NOMO-1 treated with DMSO at 0.1 percent for 48 hours (cell line): ENCODE measurements around the gene CRTC1.
"Not testable (repeated sequence)": the region's sequence is repeated elsewhere in the genome, so short reads cannot be mapped to it uniquely, and the experiment has no call there.

ENCODE experiments used
- DNase-seq: peaks from one replicate; lab custom pipeline; 2025; ENCODE audit not compliant: unreplicated experiment; lab: John Stamatoyannopoulos, UW

CRTC1 gene

GRCh38 chr19:18725841-18726770 lies 42.6 kb downstream of the CRTC1 start:
- DNase-seq: no peak

GRCh38 chr19:18726846-18727245 lies 43.4 kb downstream of the CRTC1 start:
- DNase-seq: no peak

GRCh38 chr19:18727602-18728001 lies 44.1 kb downstream of the CRTC1 start:
- not testable (repeated sequence) for DNase-seq

GRCh38 chr19:18729933-18730530 lies 46.6 kb downstream of the CRTC1 start:
- no peak for DNase-seq

GRCh38 chr19:18730885-18731513 lies 47.5 kb downstream of the CRTC1 start:
- no peak for DNase-seq

GRCh38 chr19:18731562-18732008 lies 48.1 kb downstream of the CRTC1 start:
- DNase-seq: no peak

DNA sequence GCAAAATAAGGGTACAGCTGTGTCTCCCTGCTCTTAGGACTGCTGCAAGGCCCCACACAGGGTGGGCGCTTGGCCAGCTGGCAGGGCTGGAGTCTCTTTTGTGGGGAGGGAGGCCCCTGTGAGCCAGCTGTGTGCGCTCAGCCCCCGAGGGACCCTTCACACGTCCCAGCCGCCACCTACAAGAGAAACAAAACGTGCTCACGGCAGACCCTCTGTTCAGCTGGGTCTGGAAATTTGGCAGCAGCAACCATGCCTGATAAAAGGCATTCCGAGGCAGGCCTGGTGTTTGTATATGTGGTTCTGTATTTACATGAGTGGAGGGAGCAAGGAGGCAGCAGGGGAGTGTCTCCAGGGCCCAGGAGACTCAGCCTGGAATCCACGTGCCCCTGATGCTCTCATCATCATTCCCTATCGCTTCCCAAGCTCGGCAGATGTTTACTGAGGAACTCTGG lies 49.7 kb downstream of the CRTC1 start:
- DNase-seq: no peak

DNA sequence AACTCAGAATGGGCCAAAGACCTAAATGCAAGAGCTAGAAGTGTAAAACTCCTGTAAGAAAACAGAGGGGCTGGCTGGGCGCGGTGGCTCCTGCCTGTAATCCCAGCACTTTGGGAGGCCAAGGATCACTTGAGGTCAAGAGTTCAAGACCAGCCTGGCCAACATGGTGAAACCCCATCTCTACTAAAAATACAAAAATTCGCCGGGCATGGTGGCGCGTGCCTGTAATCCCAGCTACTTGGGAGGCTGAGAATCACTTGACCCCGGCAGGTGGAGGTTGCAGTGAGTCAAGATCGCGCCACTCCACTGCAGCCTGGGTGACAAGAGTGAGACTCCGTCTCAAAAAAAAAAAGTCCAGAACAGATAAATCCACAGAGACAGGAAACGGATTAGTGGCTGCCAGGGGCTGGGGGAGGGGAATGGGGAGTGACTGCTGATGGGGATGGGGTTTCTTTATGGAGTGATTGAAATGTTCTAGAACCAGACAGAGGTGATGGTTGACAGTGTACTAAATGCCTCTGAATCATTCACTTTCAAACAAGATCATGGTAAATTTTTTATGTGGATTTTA lies 50.4 kb downstream of the CRTC1 start:
- not testable (repeated sequence) for DNase-seq

DNA sequence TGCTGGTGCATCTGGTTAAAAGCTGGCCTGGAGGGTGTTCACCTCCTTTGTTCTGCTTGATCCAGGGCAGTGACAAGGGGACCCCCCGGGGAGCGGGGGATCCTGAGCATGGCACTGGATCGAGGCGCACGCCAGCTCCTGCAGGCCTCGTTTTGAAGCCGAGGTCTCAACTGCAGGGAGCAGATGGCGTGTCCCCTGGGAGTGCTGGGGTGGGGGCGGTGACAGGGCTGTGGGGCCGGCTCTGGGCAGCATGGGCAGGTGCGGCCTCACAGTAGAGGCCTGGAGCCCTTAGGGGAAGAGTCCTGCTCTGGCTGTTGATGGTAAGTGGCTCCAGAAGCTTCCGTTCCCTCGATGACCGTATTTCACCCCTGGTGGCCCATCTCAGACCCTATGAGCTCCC lies 51.8 kb downstream of the CRTC1 start:
- DNase-seq: no peak

- DNase-seq: no peak
Measured at GRCh38 chr19:18735752-18736151, 52.3 kb downstream of the CRTC1 start.

DNA sequence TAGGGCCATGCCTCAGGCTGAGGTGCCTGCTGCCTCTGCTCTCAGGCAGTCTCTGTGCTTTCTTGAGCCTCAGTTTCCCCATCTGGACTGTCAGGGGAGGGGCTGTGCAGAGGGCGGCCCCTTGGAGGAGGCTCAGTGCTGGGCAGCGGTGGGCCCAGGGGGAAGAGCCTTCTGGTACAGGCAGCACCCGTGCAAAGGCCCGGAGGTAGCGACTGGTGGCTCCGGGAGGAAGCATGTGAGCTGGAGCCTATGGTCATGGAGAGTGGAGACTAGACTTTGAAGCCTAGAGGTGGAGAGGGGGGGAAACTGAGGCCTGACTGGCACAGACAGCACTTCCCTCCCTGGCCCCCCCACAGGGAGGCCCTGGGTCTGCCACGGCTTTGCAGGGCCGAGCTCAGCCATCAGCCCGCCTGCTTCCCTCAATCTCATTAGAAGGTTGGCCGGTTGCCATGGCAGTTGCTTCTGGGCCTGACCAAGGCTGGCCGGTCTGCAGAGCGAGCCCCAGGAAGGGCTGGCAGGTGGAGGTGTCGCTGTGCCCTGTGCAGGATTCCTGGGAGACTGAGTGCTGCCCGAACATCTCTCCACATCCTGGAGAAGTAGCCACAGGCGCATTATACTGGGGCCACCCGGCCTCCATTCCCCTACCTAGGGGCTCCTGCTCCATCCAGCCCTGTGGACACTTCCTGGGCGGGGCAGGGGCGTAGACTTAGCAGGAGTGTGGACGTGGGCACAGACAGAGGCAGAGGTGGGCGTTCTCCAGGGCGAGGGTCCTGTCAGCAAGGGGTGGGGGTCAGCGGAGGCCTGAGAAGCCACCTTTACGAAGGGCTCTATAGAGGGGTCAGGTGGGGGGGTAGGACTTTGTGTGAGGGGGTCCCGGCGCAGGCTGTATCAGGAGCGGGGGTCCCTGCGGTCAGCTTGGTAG lies 53.2 kb downstream of the CRTC1 start:
- no peak for DNase-seq

DNA sequence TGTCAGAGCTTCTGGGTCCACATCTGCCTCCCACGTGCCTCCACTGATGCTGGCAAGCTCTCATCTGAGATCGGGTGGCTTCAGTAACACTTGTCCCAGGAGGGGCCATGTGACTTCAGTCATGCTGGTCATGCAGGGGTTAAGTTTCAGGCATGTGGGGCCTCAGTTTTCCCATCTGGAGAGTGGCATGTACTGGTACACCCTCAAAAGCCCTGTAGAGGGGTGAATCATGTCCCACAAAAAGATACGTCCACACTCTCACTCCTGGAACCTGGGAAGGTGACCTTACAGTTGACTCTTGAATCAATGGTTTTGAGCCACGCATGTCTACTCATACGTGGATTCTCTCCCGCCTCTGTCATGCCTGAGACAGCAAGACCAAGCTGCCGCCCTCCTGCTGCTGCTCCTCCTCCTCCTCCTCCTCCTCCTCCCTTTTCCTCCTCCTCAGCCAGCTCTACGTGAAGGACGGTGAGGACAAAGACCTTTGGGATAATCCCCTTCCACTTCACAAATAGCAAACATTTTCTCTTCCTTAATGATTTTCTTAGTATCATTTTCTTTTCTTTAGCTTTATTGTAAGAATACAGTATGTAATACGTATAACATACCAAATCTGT lies 54.0 kb downstream of the CRTC1 start:
- no peak for DNase-seq

- DNase-seq: no peak
Measured at GRCh38 chr19:18737954-18738351, 54.5 kb downstream of the CRTC1 start.

GRCh38 chr19:18738961-18739690 lies 55.6 kb downstream of the CRTC1 start:
- no peak for DNase-seq

GRCh38 chr19:18741124-18742121 lies 57.9 kb downstream of the CRTC1 start:
- DNase-seq: no peak

DNA sequence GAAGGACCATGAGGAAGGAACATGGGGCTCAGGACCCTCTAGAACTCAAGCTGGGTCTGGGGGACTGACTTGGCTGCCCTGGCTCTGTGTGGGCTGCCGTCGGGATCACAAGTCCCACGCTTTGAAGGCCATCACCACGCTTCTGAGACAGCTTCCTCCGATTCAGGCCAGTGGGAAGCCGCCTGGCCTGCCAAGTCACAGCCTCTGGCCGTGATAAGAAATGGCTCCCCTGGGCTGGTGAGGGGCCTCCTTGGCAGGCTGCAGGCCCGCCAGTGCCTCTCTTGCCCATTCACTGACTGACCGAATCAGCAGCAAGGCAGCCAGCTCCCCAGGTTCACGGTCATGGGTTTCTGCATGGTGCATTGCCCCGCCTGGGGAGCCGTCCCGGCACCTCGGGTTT lies 58.8 kb downstream of the CRTC1 start:
- no peak for DNase-seq

DNA sequence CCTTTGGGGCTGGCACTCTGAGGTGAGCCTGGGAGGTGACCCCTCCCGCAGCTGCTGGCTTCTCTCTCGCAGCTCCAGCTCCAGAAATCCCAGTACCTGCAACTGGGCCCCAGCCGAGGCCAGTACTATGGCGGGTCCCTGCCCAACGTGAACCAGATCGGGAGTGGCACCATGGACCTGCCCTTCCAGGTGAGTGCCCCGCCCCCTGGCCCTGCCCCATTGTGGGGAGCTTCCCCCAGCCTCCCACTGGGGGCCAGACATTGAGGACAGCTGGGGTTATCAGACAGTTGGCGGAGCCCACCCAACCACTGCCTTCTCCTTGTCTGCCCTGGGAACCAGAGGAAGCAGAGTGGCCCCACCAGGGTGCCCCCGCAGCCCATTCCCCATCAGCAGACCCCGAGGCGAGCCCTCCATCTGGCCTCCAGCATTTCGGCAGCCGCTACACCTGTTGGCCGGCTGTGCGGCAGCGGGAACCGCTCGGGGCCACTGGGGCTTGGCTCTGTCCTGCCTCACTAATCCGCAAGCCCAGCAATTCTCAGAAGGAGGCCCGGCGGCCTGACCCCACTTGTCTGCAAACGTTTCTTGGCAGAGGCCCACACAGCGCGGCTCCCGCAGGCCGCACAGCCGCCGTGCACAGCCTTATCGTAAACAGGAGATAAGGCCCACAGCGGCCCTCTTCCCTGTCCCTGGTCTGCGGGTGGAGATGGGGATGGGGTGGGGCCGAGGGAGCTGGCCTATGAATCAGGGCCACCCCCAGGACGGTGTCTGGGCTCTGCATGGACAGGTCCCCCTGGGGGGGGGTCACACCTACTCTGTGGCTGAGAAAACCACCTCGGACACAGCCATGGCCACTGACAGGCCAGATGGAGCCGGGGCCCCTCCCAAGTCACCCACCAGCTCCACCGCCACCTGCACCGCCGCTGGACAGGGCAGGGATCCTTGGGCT lies 59.6 kb downstream of the CRTC1 start:
- DNase-seq: no peak
